ENCODE results near the gene ZNF814.
"Not testable (repeated sequence)": the region's sequence is repeated elsewhere in the genome, so short reads cannot be mapped to it uniquely, and the experiment has no call there.

DNA sequence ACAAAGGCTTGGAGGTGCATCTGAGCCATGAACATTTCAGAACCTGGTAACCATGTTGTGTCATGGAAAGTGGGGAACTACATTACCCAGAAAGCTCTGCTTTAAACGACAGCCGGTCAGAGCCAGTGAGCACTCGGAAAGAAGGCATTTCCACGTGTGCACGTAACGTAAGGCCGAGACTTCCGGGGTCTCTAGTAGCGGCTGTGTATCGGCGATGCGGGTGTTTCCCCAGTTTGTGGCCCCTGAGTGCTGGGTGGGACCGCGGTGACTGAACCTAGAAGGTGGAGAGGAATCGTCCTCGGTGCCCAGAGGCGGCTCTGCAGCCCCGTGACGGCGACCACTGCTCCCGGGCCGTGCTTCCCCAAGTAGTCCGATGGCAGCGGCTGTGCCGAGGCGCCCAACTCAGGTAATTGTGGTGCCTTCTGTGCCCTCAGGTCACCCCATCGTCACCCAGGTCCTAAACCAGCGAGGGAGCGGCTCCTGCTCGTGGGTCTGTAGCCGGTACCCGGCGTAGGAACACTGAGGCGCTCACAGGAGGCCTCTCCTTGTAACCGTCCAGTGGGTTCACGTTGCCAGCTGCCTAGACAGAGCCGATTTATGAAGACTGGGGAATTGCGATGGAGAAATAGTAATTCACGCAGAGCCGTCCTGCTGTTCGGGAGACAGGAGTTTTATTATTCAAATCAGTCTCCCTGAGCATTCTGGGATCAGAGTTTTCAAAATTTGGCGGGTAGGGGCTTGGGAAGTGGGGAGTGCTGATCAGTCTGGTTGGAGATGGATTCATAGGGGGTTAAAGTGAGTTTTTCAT is 39.0 kb downstream of the ZNF814 start, which contains the start of gene ZNF587:
- TF ChIP-seq NFIC (IDR thresholded peaks at IDR 0.05) = not testable (repeated sequence)
- TF ChIP-seq, protein P1, sequence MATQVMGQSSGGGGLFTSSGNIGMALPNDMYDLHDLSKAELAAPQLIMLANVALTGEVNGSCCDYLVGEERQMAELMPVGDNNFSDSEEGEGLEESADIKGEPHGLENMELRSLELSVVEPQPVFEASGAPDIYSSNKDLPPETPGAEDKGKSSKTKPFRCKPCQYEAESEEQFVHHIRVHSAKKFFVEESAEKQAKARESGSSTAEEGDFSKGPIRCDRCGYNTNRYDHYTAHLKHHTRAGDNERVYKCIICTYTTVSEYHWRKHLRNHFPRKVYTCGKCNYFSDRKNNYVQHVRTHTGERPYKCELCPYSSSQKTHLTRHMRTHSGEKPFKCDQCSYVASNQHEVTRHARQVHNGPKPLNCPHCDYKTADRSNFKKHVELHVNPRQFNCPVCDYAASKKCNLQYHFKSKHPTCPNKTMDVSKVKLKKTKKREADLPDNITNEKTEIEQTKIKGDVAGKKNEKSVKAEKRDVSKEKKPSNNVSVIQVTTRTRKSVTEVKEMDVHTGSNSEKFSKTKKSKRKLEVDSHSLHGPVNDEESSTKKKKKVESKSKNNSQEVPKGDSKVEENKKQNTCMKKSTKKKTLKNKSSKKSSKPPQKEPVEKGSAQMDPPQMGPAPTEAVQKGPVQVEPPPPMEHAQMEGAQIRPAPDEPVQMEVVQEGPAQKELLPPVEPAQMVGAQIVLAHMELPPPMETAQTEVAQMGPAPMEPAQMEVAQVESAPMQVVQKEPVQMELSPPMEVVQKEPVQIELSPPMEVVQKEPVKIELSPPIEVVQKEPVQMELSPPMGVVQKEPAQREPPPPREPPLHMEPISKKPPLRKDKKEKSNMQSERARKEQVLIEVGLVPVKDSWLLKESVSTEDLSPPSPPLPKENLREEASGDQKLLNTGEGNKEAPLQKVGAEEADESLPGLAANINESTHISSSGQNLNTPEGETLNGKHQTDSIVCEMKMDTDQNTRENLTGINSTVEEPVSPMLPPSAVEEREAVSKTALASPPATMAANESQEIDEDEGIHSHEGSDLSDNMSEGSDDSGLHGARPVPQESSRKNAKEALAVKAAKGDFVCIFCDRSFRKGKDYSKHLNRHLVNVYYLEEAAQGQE (IDR thresholded peaks at IDR 0.05; ENCODE audit: low read depth) = not testable (repeated sequence)
- TF ChIP-seq, protein P2, sequence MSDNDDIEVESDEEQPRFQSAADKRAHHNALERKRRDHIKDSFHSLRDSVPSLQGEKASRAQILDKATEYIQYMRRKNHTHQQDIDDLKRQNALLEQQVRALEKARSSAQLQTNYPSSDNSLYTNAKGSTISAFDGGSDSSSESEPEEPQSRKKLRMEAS (IDR thresholded peaks at IDR 0.05) = peak; percentile 53
